HG02973 (cell line): Measurements from ENCODE around the gene DISP1.

Experiments used
- ATAC-seq: cut with Tn5 transposase; IDR thresholded peaks from one replicate; pipeline ENCODE4 v1.9.1; 2021; ENCODE audit warnings: moderate library complexity; ENCODE audit not compliant: unreplicated experiment

The DISP1 gene, protein sequence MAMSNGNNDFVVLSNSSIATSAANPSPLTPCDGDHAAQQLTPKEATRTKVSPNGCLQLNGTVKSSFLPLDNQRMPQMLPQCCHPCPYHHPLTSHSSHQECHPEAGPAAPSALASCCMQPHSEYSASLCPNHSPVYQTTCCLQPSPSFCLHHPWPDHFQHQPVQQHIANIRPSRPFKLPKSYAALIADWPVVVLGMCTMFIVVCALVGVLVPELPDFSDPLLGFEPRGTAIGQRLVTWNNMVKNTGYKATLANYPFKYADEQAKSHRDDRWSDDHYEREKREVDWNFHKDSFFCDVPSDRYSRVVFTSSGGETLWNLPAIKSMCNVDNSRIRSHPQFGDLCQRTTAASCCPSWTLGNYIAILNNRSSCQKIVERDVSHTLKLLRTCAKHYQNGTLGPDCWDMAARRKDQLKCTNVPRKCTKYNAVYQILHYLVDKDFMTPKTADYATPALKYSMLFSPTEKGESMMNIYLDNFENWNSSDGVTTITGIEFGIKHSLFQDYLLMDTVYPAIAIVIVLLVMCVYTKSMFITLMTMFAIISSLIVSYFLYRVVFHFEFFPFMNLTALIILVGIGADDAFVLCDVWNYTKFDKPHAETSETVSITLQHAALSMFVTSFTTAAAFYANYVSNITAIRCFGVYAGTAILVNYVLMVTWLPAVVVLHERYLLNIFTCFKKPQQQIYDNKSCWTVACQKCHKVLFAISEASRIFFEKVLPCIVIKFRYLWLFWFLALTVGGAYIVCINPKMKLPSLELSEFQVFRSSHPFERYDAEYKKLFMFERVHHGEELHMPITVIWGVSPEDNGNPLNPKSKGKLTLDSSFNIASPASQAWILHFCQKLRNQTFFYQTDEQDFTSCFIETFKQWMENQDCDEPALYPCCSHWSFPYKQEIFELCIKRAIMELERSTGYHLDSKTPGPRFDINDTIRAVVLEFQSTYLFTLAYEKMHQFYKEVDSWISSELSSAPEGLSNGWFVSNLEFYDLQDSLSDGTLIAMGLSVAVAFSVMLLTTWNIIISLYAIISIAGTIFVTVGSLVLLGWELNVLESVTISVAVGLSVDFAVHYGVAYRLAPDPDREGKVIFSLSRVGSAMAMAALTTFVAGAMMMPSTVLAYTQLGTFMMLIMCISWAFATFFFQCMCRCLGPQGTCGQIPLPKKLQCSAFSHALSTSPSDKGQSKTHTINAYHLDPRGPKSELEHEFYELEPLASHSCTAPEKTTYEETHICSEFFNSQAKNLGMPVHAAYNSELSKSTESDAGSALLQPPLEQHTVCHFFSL (N-terminal part only)

DNA sequence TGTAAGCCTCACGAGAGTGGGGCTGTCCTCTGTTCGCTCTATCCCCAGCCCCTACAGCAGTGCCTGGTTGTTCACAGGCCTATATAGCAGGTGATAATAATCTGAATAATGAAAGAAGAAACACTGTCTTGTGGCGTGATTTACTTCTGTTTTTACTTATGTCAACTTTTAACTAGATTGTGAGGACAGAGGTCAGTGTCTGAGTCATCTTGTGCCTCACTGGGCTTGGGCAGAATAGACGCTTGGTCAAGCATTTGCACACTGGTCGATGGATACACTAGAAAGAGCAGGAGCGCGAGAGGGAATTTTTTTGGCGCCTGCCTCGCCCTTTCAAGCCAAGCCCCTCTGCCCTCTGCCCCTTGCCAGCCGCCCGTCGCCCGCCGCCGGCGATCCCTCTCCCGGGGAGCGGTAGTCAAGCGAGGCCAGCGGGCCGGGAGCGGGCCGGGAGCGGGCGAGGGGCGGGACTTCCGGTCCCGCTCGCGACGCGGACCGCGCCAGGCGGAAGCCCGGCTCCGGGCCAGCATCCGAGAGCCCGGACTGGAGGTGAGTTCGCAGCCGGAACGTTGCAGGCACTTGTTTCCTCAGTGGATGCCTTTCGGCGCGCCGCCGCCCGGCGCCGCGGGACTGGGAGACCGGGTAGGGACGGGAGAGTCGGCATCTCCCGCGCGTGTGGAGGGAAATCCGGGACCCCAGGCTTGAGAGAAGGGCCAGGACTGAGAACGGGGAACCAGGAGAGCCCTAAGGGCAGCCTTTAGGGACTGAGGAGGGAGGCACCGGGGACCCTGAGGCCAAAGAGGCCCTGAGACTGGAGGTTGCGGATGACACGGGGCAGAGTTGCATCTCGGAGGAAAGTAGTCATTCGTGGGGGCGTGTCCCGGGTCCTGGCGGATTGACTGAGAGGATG is at the start of gene DISP1:
DISP1 (plus strand) TSS at position 504 of the 904 bp plus-strand sequence. CDS start 127,785 bp downstream, outside the sequence.
- ATAC-seq: peak; percentile 86

DNA sequence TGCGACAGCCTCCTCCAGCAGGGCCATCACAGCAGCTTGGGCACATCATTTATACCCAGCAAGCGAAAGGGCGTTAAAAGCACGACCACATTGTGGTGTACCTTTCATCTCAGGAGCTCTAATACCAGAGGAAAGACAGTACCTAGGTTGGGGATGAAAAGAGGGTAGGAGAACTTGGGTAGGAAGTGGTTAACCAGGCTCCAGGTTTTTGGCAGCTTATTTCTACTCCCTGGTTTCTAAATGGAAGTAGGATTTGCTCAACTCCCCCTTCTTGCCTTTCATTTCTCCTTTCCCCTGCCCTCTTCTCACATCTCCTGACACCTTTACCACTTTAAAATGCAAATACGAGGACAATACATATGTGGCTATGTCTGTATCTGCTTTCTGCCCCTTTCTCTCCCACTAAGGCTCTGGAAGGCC is 47.7 kb upstream of the DISP1 start:
- no peak for ATAC-seq

DNA sequence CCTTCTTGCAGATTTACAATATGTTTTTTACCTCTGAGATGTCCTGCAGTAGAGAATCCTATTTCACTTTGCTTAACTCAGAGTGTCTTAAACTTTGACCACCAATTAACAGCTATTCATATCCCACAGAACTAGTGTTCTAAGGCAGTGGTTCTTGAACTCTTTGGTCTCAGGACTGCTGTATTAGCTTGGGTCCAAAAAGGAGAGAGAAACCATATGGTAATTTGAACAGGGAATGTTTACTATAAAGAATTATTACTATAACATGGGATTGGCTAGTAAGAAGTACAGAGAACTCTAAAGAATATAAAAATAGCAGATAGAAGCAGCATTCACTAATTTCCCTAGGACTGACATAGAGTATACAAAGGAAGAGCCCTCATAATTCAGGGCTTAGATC is 46.2 kb upstream of the DISP1 start:
- no peak for ATAC-seq

DNA sequence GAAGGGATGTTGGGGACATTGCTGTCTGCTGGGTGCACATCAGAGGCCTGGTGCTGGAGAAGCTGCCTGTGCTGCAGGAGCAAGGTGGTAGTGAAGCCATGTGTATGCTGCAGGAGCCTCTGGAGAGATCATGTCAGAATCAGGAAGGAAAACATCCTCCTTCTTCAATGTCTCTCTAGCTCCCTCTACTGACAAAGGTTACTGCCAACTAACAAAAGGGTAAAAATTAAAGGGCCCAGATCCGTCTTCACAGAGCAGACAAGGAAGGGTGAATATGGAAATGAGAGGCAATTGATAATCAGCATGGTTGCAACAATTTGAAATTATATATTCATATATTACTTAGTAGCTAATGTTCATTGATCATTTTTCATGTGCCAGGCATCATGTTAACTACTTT is 45.7 kb upstream of the DISP1 start:
- ATAC-seq: no peak

DNA sequence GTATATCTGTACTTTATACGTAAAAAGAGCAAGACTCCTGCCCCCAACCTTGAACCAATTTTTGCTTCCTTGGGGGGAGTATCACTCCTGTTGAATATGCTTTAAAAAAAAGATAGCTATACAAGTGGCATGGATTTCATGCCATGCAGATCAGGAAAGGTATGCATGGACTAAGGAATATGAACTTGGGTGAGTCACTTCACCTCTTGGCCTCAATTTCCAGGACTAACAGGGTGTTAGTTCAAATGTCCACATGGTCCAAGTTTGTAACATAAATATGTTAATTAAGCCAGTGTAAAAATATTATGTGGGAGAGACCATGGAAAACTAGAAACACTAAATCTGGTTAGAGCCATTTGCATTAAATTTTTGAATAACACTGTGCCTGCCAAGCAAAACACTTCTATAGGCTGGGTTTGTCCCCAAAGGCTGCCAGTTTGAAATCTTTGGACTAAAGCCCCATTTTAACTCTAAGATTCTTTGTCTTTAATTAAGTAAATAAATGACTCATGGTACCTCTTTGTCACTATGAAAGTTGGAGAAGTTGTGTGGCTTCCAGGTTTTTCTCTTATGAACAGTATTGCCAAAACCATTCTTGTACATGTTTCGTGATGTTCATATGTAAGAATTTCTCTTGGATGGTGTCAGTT is 44.7 kb upstream of the DISP1 start:
- no peak for ATAC-seq

DNA sequence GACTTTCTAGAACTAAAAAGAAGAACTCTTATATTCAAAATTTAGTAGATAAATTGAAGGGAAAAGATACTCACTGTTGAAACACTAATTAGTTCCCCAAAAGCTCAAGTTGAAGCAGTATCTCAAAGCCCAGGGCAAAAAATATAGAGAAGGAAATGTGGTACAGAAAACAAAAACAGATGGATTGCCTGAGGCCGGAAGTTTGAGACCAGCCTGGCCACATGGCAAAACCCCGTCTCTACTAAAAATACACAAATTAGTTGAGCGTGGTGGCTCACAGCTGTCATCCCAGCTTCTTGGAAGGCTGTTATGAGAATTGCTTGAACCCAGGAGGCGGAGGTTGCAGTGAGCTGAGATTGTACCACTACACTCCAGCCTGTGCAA is 41.9 kb upstream of the DISP1 start:
- ATAC-seq: peak; percentile 84

DNA sequence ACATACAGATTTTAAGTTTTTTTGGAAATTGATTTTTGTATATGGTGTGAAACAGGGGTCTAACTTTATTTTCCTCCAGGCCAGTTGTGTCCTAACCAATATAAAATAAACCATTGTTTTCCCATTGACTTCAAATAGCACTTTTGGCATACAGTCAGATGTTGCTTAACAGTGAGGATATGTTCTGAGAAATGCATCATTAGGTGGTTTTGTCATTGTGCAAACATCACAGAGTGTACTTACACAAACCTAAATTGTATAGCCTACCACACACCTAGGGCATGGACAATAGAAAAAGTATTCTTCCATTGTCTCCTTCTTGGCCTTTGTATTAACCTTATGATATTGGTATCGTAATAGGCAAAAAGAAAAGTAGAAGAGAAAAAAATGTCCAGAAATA is 37.4 kb upstream of the DISP1 start:
- ATAC-seq: no peak

DNA sequence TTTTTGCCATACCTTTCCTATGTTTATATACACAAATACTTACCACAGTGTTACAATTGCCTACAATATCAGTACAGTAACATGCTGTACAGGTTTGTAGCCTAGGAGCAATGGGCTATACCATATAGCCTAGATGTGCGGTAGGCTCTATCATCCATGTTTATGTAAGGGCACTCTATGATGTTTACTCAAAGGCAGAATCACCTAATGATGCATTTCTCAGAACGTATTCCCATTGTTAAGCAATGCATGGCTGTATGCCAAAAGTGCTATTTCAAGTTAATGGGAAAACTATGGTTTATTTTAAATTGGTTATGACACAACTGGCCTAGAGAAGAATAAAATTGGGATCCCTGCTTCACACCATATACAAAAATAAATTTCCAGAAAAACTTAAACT is 36.9 kb upstream of the DISP1 start:
- ATAC-seq: no peak

DNA sequence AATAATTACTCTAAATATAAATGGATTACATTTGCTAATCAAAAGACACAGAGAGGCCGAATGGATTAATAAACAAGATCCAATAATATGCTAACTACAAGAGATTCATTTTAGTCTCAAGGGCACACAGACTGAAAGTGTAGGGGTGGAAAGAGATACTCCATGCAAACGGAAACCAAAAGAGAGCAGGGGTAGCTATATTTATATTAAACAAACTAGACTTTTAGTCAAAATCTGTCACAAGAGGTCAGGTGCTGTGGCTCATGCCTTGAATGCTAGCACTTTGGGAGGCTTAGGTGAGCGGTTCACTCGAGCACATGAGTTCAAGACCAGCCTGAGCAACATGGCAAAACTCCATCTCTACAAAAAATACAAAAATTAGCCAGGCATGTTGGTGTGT is 33.6 kb upstream of the DISP1 start:
- ATAC-seq: no peak

DNA sequence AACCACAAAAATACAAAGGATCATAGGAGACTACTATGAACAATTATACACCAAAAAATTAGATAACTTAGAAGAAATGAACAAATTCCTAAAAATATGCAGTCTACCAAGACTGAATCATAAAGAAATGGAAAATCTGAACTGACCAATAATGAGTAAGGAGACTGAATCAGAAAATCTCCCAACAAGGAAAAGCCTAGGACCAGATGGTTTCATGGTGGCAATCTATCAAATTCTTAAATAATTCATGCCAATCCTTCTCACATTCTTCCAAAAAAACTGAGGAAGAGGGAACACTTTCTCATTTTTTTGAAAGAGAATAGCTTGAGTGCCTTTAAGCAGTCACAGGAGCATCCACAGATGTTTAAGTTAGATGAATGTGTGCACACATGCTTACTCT is 31.8 kb upstream of the DISP1 start:
- ATAC-seq: no peak

DNA sequence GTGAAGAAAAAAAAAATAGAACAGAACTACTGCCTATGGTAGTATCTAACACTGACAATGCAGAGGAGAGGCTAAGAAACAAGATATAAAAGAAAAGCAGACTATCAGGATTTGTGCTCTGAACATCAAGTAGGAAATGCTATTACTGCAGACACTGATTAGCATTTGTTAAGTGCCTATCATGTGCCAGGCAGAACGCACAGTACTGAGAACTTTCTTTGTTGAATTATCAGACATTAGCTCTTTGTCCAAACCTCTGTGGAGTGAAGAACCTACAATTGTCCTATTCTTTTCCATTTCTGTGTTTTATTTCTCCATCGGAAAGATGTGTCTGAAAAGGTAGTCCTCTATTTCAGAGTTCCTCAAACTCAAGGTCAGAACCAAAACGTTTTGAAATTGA is 30.5 kb upstream of the DISP1 start:
- no peak for ATAC-seq

DNA sequence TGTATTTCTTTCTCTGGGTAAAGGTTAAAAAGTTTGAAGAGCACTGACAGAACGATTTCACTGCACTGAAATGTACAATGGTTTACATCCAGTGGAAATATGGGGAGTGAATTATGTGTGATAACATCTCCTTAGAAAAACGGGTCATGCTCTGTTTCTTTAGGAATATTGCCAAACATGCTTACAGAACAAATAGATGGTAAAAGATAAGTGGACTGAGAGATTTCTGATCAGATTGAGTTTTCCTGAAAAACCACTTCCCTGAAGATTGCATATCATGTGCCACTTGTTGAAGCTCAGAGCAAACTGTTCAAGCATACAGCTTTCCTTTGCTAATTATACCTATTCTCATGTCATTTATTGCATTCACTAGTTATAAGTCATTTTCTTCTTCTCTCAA is 29.9 kb upstream of the DISP1 start:
- ATAC-seq: no peak

DNA sequence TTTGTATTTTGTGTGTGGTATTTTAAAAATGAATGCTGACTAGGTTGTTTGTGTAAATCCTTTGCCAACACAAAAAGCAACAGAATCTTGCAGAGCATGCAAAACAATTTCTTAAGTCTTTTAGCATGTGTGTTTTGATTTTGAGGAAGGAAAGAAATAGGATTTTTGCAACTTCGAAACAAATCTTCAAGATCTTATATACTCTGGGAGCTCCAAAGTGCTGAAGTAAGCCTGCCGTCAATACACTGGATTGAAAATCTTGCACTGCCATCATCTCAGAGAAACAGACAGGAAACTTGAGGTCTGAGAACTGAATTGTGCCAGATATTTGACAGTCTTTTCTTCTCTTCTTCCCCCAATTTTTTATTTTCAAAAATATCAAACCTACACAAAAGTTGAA is 29.3 kb upstream of the DISP1 start:
- no peak for ATAC-seq

DNA sequence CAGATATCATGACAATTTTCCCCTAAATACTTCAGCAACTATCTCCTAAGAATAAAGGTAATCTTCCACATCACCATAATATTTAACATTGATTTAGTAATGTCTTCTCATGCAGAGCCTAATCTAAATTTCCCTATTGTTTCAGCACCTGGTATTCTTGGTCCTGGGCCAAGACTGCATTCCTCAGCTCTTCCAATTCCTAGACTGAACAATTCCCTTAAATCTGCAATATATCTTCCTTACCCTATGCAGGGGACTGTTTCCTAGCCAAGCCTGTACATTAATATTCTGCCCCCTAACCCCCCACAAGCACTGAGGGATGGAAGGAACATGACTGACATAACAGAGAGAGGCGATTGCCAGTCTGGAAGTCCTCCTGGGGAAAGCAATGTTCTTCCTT is 28.7 kb upstream of the DISP1 start:
- ATAC-seq: no peak

DNA sequence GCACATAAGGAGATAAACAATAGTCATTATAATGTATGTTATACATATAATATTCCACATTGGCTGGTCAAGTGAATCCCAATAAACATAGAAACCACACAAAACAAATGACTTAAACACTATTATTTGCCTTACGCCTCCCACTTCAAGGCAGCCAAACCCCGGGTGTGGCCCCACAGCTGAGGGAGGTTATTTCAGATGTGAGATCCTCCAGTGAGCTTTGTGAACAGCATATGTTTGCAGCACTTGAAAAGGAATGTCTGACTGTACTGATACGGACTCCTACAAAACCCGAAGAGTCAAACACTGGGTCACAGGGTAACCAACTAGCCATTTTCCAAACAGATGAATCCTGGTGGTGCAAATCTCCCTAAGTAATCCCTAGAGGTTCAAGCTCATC is 27.1 kb upstream of the DISP1 start:
- no peak for ATAC-seq

DNA sequence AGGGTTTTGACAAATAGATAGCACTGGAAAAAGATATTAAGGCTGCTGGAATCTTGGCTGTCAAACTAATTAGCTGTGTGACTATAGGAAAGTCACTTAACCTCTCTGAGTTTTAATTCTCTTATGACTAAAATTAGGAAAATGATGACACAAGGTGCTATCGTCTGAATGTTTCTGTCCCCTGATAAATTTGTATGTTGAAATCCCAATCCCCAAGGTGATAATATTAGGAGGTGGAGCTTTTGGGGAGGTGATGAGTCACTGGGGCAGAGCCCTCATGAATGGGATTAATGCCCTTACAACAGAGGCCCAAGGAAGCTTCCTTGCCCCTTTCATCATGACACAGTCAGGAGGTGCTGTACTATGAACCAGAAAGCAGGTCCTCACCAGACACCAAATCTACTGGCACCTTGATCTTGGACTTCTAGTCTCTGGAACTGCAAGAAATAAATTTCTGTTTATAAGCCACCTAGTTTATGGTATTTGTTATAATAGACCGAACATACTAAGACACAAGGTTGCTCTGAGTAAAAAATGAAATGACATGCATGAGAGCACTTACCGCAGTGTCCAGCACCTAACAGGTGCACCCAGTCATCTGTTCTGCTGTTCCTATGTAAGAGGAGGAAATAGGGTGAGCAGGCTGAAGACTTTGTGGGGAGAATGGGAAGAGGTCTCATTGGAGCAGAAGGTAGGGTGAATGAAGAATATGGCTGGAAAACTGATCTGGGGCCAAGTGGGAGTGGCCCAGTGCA is 26.3 kb upstream of the DISP1 start:
- peak; percentile 66 for ATAC-seq

DNA sequence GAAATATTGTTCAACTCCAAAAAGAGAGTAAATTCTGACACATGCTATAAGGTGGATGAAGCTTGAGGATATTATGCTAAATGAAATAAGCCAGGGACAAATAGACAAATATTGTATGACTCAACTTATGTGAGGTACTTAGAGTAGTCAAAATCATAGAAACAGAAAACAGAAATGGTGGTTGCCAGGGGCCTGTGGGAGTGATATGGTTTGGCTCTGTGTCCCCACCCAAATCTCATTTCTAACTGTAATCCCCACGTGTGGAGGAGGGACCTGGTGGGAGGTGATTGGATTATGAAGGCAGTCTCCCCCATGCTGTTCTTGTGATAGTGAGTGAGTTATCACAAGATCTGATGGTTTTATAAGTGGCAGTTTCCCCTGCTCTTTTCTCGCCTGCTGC is 24.7 kb upstream of the DISP1 start:
- no peak for ATAC-seq

DNA sequence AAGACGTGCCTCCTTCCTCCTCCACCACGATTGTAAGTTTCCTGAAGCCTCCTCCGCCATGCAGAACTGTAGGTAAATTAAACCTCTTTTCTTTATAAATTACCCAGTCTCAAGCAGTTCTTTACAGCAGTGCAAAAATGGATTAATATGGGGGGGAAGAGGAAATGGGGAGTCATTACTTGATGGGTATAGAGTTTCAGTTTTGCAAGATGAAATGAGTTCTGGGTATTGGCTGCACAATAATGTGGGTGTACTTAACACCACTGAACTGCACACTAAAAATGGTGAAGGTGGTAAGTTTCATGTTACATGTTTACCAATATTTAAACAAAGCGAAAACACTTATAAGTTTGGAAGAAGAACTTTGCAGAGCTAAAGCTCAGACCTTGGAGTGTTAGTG is 24.3 kb upstream of the DISP1 start:
- no peak for ATAC-seq
